Skeletal muscle cell (primary cell): ENCODE data around the gene GPR32.
"Not testable (repeated sequence)": the region's sequence is repeated elsewhere in the genome, so short reads cannot be mapped to it uniquely, and the experiment has no call there.

Experiments used
- DNase-seq: peaks from one replicate; pipeline ENCODE4 v3.0.0-alpha.2; 2010; ENCODE audit warnings: low read depth
- H3K4me3 ChIP-seq: 2 replicates; pipeline ENCODE4 v1.5.1; 2011; ENCODE audit warnings: low read depth, mild to moderate bottlenecking, control low read depth, low read length, moderate library complexity

Gene GPR32

GRCh38 chr19:50797429-50797780, 27.1 kb downstream of the GPR32 start:
- no peak for DNase-seq
- H3K4me3 ChIP-seq: no peak overlapping the region

GRCh38 chr19:50797781-50798658, 27.8 kb downstream of the GPR32 start:
- no peak overlapping the region for H3K4me3 ChIP-seq
- DNase-seq: no peak

GRCh38 chr19:50798659-50799546, 28.6 kb downstream of the GPR32 start:
- no peak overlapping the region for H3K4me3 ChIP-seq
- no peak for DNase-seq

GRCh38 chr19:50799547-50799851, 29.2 kb downstream of the GPR32 start:
- no peak for DNase-seq
- no peak overlapping the region for H3K4me3 ChIP-seq

- DNase-seq: no peak
- no peak overlapping the region for H3K4me3 ChIP-seq
Measured at GRCh38 chr19:50801107-50801506, 30.8 kb downstream of the GPR32 start.

DNA sequence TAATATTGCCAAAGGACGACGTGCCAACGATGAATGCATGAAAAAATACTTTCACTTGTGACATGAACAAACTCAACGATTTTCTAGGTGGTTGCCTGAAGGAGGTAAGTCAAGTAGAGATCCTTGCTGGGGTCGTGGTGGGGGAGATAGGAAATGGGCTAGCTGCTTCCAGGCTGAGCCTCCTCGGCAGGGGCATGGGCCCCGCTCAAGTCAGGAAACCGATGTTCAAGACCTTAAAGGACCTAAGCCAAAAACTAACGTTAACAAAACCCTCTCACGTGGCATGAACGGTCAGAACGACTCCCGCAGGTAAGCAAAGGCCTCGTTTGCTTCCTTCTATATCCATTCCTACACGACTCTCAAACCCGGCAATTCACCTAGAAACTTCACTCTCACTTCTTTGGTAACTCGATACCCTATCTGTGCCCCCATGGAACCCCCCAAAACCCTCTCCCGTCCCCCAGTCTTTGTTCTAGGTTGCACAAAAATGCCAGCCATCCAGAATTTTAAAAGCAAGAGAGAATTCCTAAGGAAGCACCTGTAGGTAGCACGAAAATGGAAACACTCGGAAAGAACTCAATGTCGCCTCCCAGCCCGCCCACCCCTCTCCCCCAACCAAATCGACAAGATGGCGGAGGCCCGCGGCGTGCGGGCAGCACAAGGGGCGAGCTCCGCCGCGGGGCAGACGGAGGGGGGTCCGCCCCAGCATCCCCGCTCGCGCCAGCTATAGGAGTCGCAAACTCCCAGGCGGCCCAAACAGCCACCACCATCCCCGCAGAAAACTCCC, 33.6 kb downstream of the GPR32 start:
- no peak for DNase-seq
- H3K4me3 ChIP-seq: peak overlapping the region; percentile 99

- H3K4me3 ChIP-seq: peak overlapping the region; percentile 99
- peak; percentile 96 for DNase-seq
Measured at GRCh38 chr19:50804420-50805272, 34.4 kb downstream of the GPR32 start.

- DNase-seq: no peak
Measured at GRCh38 chr19:50808856-50809255, 38.6 kb downstream of the GPR32 start.

GRCh38 chr19:50811622-50812238, 41.5 kb downstream of the GPR32 start:
- H3K4me3 ChIP-seq, DNase-seq: not testable (repeated sequence)

More at GRCh38 chr19:50808856-50809255, 38.6 kb downstream of the GPR32 start:
- H3K4me3 ChIP-seq: no peak overlapping the region

DNA sequence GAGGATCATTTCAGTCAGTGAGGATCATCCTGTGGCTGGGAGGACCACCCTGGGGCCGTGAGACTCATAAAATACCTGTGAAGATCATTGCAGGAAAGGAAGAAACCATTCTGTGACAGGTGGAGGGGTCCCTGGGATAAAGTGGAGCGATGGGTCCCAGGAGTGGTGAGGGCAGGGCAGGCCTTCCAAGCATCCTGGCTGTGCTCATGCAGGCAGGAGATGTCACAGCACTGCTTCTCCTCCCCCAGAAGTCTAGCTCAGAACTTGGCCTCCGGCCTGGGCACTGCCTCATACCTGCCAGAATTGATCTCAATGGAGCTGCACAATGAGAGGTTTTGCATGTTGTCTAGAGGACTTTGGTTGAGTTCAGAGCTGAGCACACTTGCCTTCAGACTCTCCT, 42.2 kb downstream of the GPR32 start:
- DNase-seq: no peak
- H3K4me3 ChIP-seq: no peak overlapping the region

- H3K4me3 ChIP-seq: no peak overlapping the region
Measured at GRCh38 chr19:50814883-50815282, 44.6 kb downstream of the GPR32 start.

GRCh38 chr19:50815439-50815838, 45.2 kb downstream of the GPR32 start:
- no peak overlapping the region for H3K4me3 ChIP-seq
- DNase-seq: no peak

More at GRCh38 chr19:50814883-50815282, 44.6 kb downstream of the GPR32 start:
- DNase-seq: no peak

DNA sequence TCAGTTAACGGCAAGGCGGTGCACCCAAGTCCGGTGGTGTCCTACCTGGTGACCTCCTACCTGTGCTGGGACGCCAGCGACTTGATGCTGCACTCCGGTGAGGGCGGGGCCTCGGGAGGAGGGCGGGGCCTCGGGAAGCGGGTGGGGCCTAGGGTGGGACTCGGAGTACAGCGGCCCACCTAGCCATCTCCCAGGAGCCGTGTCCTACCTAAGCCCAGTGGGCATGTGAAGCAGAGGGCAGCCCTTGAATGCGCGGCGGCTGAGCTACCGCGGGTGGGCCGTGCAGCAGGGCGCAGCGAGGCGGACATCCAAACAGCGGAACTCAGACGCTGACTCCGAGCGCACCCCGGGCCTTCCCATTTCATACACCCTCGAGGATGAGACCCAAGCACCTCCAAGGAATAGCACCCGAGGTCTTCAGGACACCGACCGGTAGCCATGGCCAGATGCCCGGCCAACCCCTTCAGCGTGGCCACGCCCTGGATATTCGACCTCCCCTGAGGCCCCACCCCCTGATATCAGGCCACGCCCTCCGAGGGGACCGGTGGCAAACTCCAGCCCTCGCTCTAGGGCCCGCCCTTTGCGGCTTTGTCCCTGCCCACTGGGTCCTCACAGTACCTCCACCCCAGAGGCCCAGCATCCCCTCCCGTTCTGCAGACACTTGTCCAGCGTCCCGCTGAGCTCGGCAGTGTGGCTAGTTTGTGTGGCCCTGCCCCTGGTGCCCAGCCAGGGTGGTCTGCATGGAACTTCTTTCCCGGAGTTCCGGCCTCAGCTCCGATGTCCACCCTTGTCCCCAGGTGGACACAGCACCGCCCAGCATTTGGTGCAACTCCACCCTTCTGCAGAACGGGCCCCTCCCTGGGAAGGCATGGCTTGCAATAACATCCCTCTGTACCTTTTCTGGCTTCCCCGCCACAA, 47.9 kb downstream of the GPR32 start:
- no peak for DNase-seq

GRCh38 chr19:50818859-50819472, 48.7 kb downstream of the GPR32 start:
- no peak for DNase-seq
- H3K4me3 ChIP-seq: no peak overlapping the region

More for the DNA sequence above, 47.9 kb downstream of the GPR32 start:
- peak overlapping the region; percentile 55 for H3K4me3 ChIP-seq

- DNase-seq: no peak
- no peak overlapping the region for H3K4me3 ChIP-seq
Measured at GRCh38 chr19:50819636-50820035, 49.4 kb downstream of the GPR32 start.

GRCh38 chr19:50820086-50820485, 49.8 kb downstream of the GPR32 start:
- no peak for DNase-seq
- H3K4me3 ChIP-seq: no peak overlapping the region
